Testis (tissue), 2 donors: ENCODE measurements around the gene ZCCHC18.

Experiments used
- POLR2A ChIP-seq: fragments of 450-650 bp; IDR thresholded peaks from one replicate; pipeline ENCODE4 v1.6.1; 2017; ENCODE audit warnings: antibody characterized with exemption, mild to moderate bottlenecking, moderate library complexity
- TF ChIP-seq, protein P1 (sequence below), 3 experiments: fragments of 450-650 bp in 2 of 3; fragments of 200-600 bp in 1 of 3; sonication (generic) in 1 of 3; IDR thresholded peaks; one replicate each; pipeline ENCODE4 v1.5.1; 2016 to 2019; ENCODE audit warnings: antibody characterized with exemption in 3 of 3, mild to moderate bottlenecking in 2 of 3, moderate library complexity in 1 of 3

DNA sequence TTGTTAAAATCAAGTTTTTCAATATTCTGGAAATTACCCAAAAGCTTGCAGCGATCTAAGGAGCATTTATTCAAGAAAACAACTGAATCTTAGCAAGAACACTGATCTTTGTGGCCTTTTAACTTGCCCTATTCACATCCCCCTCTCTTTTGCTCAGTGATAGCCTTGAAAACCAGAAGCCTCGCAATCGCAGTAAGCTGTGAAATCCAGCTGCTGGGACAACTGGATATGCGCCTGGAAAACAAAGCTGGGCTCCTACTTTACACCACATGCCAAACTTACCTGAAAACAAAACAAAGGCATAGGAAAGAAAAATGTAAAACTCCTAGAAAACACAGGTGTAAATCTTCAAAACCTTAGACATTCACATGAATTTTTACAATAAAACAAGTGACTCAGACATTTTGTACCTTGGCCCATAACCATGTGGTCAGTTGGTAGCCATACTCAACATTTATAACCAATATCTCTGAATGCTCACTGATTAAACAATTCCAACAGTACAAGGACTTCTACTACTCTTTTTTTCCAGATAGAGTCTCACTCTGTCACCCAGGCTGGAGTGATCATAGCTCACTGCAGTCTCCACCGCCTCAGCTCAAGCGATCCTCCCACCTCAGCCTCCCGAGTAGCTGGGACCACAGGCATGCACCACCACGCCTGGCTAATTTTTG is 28.9 kb downstream of the ZCCHC18 start:
- TF ChIP-seq, protein P1, sequence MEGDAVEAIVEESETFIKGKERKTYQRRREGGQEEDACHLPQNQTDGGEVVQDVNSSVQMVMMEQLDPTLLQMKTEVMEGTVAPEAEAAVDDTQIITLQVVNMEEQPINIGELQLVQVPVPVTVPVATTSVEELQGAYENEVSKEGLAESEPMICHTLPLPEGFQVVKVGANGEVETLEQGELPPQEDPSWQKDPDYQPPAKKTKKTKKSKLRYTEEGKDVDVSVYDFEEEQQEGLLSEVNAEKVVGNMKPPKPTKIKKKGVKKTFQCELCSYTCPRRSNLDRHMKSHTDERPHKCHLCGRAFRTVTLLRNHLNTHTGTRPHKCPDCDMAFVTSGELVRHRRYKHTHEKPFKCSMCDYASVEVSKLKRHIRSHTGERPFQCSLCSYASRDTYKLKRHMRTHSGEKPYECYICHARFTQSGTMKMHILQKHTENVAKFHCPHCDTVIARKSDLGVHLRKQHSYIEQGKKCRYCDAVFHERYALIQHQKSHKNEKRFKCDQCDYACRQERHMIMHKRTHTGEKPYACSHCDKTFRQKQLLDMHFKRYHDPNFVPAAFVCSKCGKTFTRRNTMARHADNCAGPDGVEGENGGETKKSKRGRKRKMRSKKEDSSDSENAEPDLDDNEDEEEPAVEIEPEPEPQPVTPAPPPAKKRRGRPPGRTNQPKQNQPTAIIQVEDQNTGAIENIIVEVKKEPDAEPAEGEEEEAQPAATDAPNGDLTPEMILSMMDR (IDR thresholded peaks at IDR 0.05): no peak
- TF ChIP-seq POLR2A: no peak
